Psoas muscle (tissue), 8 donors: ENCODE data around the gene ZPLD1. TPM values are rescaled to one million over a fixed set of nuclear protein-coding genes. Genes with fewer than 3 reads are reported as not detected.

Experiments used
- ATAC-seq, 4 donors: fragments of 200-7000 bp; cut with Tn5 transposase; one replicate each; pipeline ENCODE4 v1.9.1; 2020; ENCODE audit warnings: moderate library complexity in 3 of 4, mild to moderate bottlenecking in 2 of 4
- DNase-seq, 2 donors: peaks; one replicate each; pipeline ENCODE4 v3.0.0-alpha.2; 2020
- H3K27ac ChIP-seq: fragments of 200-600 bp; one replicate; pipeline ENCODE4 v1.8.0; 2022
- H3K27me3 ChIP-seq, 3 donors: fragments of 200-600 bp in 1 of 3; one replicate each; pipeline versions ENCODE4 v1.6.1 to v1.8.0; 2013 to 2022; ENCODE audit warnings: low read length in 2 of 3, mild to moderate bottlenecking in 2 of 3, moderate library complexity in 1 of 3; ENCODE audit not compliant: insufficient read depth in 3 of 3
- H3K36me3 ChIP-seq, 2 donors: fragments of 200-600 bp in 1 of 2; one replicate each; pipeline versions ENCODE4 v1.6.1 to v1.8.0; 2013 to 2022; ENCODE audit warnings: low read depth in 1 of 2, mild to moderate bottlenecking in 1 of 2, moderate library complexity in 1 of 2; ENCODE audit not compliant: insufficient read depth in 1 of 2
- H3K4me1 ChIP-seq: fragments of 200-600 bp; one replicate; pipeline ENCODE4 v1.8.0; 2022
- H3K4me3 ChIP-seq: fragments of 200-600 bp; one replicate; pipeline ENCODE4 v1.8.0; 2022; ENCODE audit warnings: mild to moderate bottlenecking
- H3K9me3 ChIP-seq: fragments of 200-600 bp; one replicate; pipeline ENCODE4 v1.8.0; 2022
- WGBS, 3 donors: extraction: QIAGEN DNeasy Blood & Tissue Kit; methylation state at CpG; one replicate each; pipeline versions ENCODE4 v1.1.6 to v1.1.7; 2013; 5-methylcytosine and 5-hydroxymethylcytosine counted together
- intact Hi-C, 2 donors: fragments of 100-400 bp; cut with DNase I; formaldehyde crosslinking; loops; one replicate each; pipeline versions ENCODE4 v1.11.0 to v1.14.2; 2022
- polyA plus RNA-seq, 3 donors: library from polyadenylated mRNA; stranded (reverse); fragments of 200-250 nt; gene quantifications; one replicate each; pipeline ENCODE4 v1.2.3, GENCODE V29; 2013
- total RNA-seq, 4 donors: library from RNA; stranded (reverse); fragmentation: NEBNext Ultra II Directional in 2 of 4; extraction: Animal tissue kit (Norgen Biotek cat#: 25700) in 2 of 4; gene quantifications; one replicate each; pipeline versions ENCODE4 v1.2.1 to v1.2.4, GENCODE V29; 2021 to 2023
- TF ChIP-seq, protein P1 (sequence below): fragments of 200-600 bp; IDR thresholded peaks from one replicate; pipeline ENCODE4 v1.8.0; 2022; ENCODE audit warnings: antibody characterized with exemption
- donor health status: healthy with polysubstance abuse.
- donor health status: DM: no; HTN: no; CAD: no; lungs with moderate emphysema.
- donor health status: Bipolar disorder and iron deficiency.
- donor health status: healthy.
- donor health status: DM: yes; HTN: yes; CAD: no.
- donor health status: DM: no; HTN: no; CAD: no.
- donor health status: DM: no; HTN: no; CAD: no.
- donor health status: DM: yes; HTN: yes; CAD: no.

The ZPLD1 gene
- total and polyA plus RNA-seq, 7 donors = 0.01 to 0.50 TPM; not detected in 5

DNA sequence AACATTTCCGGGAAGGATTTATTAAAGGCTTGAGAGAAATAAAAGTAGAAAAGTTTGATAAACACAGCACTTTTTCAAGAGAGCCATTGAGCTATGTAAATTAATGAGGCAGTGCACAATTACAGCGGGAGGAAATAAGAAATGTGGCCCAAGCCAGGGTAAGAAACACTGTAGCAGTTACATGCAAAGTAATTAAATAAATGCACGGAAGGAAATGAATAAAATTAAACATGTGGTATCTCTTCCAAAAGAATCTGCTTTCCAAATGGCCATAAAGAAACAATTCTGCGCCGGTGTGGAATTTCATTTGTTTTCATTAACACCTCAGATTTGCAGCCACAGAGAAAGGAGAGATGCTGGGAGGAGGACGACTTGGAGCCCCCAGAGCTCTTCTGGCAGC, 35.3 kb downstream of the ZPLD1 start:
- TF ChIP-seq, protein P1, sequence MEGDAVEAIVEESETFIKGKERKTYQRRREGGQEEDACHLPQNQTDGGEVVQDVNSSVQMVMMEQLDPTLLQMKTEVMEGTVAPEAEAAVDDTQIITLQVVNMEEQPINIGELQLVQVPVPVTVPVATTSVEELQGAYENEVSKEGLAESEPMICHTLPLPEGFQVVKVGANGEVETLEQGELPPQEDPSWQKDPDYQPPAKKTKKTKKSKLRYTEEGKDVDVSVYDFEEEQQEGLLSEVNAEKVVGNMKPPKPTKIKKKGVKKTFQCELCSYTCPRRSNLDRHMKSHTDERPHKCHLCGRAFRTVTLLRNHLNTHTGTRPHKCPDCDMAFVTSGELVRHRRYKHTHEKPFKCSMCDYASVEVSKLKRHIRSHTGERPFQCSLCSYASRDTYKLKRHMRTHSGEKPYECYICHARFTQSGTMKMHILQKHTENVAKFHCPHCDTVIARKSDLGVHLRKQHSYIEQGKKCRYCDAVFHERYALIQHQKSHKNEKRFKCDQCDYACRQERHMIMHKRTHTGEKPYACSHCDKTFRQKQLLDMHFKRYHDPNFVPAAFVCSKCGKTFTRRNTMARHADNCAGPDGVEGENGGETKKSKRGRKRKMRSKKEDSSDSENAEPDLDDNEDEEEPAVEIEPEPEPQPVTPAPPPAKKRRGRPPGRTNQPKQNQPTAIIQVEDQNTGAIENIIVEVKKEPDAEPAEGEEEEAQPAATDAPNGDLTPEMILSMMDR = no peak
- WGBS, 3 donors = 87 to 89% (median 88%) methylated on average over 6 of the region's 6 CpGs
- intact Hi-C loops = no loop called here

DNA sequence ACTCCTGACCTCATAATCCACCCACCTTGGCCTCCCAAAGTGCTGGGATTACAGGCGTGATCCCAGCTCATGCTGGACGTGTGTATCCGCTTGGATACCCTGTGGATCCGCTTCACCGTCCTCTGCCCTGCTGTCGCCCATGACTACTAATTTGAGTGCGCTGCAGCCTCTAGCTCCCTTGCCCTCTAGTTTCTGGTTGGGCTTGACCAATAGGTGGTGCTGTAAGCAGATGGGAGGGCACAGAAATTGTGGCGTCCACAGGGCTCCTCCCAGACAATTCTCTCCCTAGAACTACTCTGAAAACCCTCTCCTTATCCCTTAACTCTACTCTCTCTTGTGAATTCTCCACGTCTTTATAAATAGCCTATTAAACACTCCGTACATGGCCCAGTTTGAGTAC, 36.2 kb downstream of the ZPLD1 start:
- TF ChIP-seq, protein P1 = no peak
- WGBS, 3 donors = 91 to 94% (median 92%) methylated on average over 10 of the region's 10 CpGs

More for the DNA sequence above, 35.3 kb downstream of the ZPLD1 start:
- Histone ChIP-seq H3K9me3 (no peaks in the 10 kb centered on the region), H3K4me3 (no peak overlapping the region), H3K27me3 (no peaks in the 10 kb centered on the region), H3K27ac (no peak overlapping the region), H3K4me1 (no peaks in the 10 kb centered on the region), H3K36me3 (no peaks in the 10 kb centered on the region)
- ATAC-seq (no peak), DNase-seq (no peak)

DNA sequence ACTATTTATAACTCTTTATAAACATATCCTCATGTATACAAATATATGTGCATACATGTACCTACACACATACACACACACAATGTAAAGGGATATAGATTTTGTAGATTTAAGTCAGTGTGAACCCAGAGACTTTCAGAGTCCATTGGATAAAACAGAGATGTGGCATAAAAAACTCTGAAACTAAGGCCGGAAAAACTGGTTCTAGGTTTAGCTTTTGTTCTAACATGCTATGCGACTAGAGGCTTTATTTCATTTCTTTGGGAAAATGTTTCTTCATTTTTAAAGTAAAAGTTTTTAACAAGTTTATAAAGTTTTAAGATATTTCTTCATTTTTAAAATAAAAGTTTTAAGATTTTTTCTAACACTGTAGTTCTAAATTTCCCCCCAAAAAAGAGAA, 36.7 kb downstream of the ZPLD1 start:
- DNase-seq (no peak), ATAC-seq (no peak)
- Histone ChIP-seq H3K27me3 (no peaks in the 10 kb centered on the region), H3K4me3 (no peak overlapping the region), H3K9me3 (no peaks in the 10 kb centered on the region), H3K36me3 (no peaks in the 10 kb centered on the region), H3K4me1 (no peaks in the 10 kb centered on the region), H3K27ac (no peak overlapping the region)
- intact Hi-C loops = no loop called here
- TF ChIP-seq, protein P1 = no peak
- 96 to 98% (median 97%) methylated on average over 2 of the region's 2 CpGs for WGBS, 3 donors

More for the DNA sequence above, 36.2 kb downstream of the ZPLD1 start:
- ATAC-seq = no peak
- Histone ChIP-seq H3K27ac (no peak overlapping the region), H3K9me3 (no peaks in the 10 kb centered on the region), H3K4me3 (no peak overlapping the region), H3K36me3 (no peaks in the 10 kb centered on the region), H3K4me1 (no peaks in the 10 kb centered on the region), H3K27me3 (no peaks in the 10 kb centered on the region)
- intact Hi-C loops = no loop called here
- DNase-seq = no peak

DNA sequence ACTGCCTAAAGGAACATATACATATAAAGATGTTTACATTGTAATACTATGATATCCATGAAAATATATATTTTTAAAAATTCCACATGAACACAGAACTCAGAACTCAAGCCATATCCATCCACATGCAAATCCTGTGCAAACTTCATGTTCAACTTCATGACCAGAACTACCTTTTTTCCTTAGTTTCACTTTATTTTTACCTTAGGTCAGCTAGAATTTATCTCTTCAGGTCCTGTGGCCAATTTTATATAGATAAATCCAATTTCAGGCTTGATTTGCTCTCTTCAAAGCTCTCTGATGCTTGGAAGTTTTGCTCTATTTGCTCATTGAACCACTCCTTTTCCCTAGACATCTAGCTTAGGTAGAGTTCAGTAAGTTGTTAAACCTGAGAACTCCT, 38.8 kb downstream of the ZPLD1 start:
- intact Hi-C loops = no loop called here
- no peaks in the 10 kb centered on the region for H3K4me1 ChIP-seq
- TF ChIP-seq, protein P1 = no peak

DNA sequence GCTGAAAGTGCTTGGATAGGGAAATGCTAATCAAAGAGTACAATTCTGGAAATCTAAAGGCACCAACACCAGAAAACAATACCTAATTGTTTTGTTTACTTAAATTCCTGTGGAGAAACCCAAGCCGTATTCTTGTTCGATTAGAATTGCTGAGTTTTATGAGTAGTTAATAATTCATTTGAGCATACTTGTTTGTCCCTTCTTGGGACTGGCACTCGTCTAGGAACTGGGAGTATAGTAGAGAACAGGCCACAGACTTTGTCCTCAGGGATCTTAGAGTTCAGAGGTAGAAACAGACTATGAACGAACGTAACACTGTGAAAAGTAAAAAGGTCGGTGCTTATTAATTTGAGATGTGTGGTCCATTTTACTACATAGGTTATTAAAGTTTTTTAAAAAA, 39.4 kb downstream of the ZPLD1 start:
- Histone ChIP-seq H3K4me1 (no peaks in the 10 kb centered on the region), H3K27me3 (no peaks in the 10 kb centered on the region), H3K4me3 (no peak overlapping the region), H3K9me3 (no peaks in the 10 kb centered on the region), H3K27ac (no peak overlapping the region), H3K36me3 (no peaks in the 10 kb centered on the region)
- TF ChIP-seq, protein P1 = no peak
- WGBS, 3 donors = 60 to 73% (median 71%) methylated on average over 6 of the region's 6 CpGs
- intact Hi-C loops = no loop called here
- no peak for DNase-seq
- ATAC-seq = no peak

More for the DNA sequence above, 38.8 kb downstream of the ZPLD1 start:
- Histone ChIP-seq H3K36me3 (no peaks in the 10 kb centered on the region), H3K9me3 (no peaks in the 10 kb centered on the region), H3K27me3 (no peaks in the 10 kb centered on the region), H3K4me3 (no peak overlapping the region), H3K27ac (no peak overlapping the region)
- no peak for ATAC-seq
- DNase-seq = no peak
